Panc1 (cell line): Measurements from ENCODE around the gene FRYL. TPM values are rescaled to one million over a fixed set of nuclear protein-coding genes. Genes with fewer than 3 reads are reported as not detected.

Experiments
- ATAC-seq: fragments of 200-7000 bp; cut with Tn5 transposase; 2 replicates; pipeline ENCODE4 v1.9.1; 2020; ENCODE audit warnings: mild to moderate bottlenecking, moderate library complexity
- BruUV-seq: library from RNA; stranded (reverse); fragments of 400-500 nt; replicated peaks from 2 replicates; lab custom pipeline; 2021; lab: Mats Ljungman, UMichigan
- CTCF ChIA-PET: fragments of 300-600 bp; sonication (Branson Sonifier 250); formaldehyde crosslinking; loops from one replicate; lab custom pipeline; 2022; ENCODE audit warnings: antibody characterized with exemption; lab: Charles Lee
- POLR2A ChIA-PET: fragments of 300-600 bp; sonication (Branson Sonifier 250); formaldehyde crosslinking; loops from one replicate; lab custom pipeline; 2022; ENCODE audit warnings: antibody characterized with exemption; lab: Charles Lee
- DNase-seq: peaks from one replicate; pipeline ENCODE4 v3.0.0-alpha.2; 2010; ENCODE audit warnings: low read depth, low spot score
- H3K27ac ChIP-seq: 2 replicates; pipeline ENCODE4 v1.5.1; 2011; ENCODE audit warnings: mild to moderate bottlenecking, low read length, inconsistent platforms
- H3K27me3 ChIP-seq: fragments of 200-500 bp; sonication (Bioruptor generic); 2 replicates; pipeline ENCODE4 v1.6.0; 2014; ENCODE audit warnings: low read length, inconsistent platforms; ENCODE audit not compliant: control insufficient read depth, insufficient read depth
- H3K36me3 ChIP-seq: fragments of 200-500 bp; sonication (Bioruptor generic); 2 replicates; pipeline ENCODE4 v1.5.1; 2014; ENCODE audit warnings: inconsistent platforms, mild to moderate bottlenecking, low read length, moderate library complexity; ENCODE audit not compliant: control insufficient read depth, insufficient read depth
- H3K4me1 ChIP-seq: 2 replicates; pipeline ENCODE4 v1.5.1; 2011; ENCODE audit warnings: inconsistent platforms, mild to moderate bottlenecking, low read length, moderate library complexity; ENCODE audit not compliant: control insufficient read depth, insufficient read depth
- H3K4me3 ChIP-seq, 2 experiments: 2 replicates each; pipeline ENCODE4 v1.5.1; 2011 to 2012; ENCODE audit warnings: low read depth in 2 of 2, low read length in 2 of 2, mild to moderate bottlenecking in 2 of 2, inconsistent platforms in 1 of 2, moderate library complexity in 1 of 2
- H3K9me3 ChIP-seq: fragments of 200-500 bp; sonication (Bioruptor generic); 2 replicates; pipeline ENCODE4 v1.5.1; 2014; ENCODE audit warnings: low read depth, mild to moderate bottlenecking, inconsistent platforms, low read length, moderate library complexity; ENCODE audit not compliant: control insufficient read depth, insufficient read depth
- CTCF ChIP-seq: fragments of 450-650 bp; IDR thresholded peaks from 2 replicates; pipeline ENCODE4 v1.5.1; 2017; ENCODE audit warnings: mild to moderate bottlenecking
- POLR2AphosphoS5 ChIP-seq: IDR thresholded peaks from 2 replicates; pipeline ENCODE4 v1.6.1; 2012; ENCODE audit warnings: mild to moderate bottlenecking, low read depth, low read length, moderate library complexity
- SIN3A ChIP-seq: IDR thresholded peaks from 2 replicates; pipeline ENCODE4 v1.6.1; 2012; ENCODE audit warnings: low read depth, mild to moderate bottlenecking, low read length, moderate library complexity, borderline replicate concordance; ENCODE audit not compliant: insufficient read depth
- TCF7L2 ChIP-seq: IDR thresholded peaks from 2 replicates; pipeline ENCODE4 v1.6.1; 2011; ENCODE audit warnings: mild to moderate bottlenecking, low read depth, low read length, inconsistent platforms
- in situ Hi-C: cut with HindIII; loops from 2 replicates; pipeline ENCODE4 v1.10.0; 2016; ENCODE audit warnings: low sequenced_read_pairs, low pct_unique_long_range_greater_than_20kb
- intact Hi-C: fragments of 100-400 bp; cut with micrococcal nuclease; formaldehyde crosslinking; loops from one replicate; pipeline ENCODE4 v1.10.0; 2022; ENCODE audit not compliant: unreplicated experiment
- total RNA-seq: library from RNA; stranded (reverse); gene quantifications from one replicate; pipeline ENCODE4 v1.2.1, GENCODE V29; 2021; ENCODE audit not compliant: unreplicated experiment
- TF ChIP-seq, protein P1 (sequence below), 2 experiments: IDR thresholded peaks; 2 replicates each; pipeline ENCODE4 v1.6.1; 2011 to 2012; ENCODE audit warnings: low read depth in 2 of 2, control low read depth in 1 of 2, low read length in 1 of 2, mild to moderate bottlenecking in 1 of 2, moderate library complexity in 1 of 2; ENCODE audit not compliant: insufficient read depth in 1 of 2

Gene FRYL
- total RNA-seq, 1 experiment from 2014 or later = 47.5 TPM

GRCh38 chr4:48475770-48476169 lies 304.3 kb downstream of the FRYL start:
- H3K27me3 ChIP-seq = no peaks in the 10 kb centered on the region
- ChIA-PET POLR2A (no interaction called here), CTCF (no interaction called here)
- no TSS peak for BruUV-seq
- TF ChIP-seq TCF7L2 (no peak), POLR2AphosphoS5 (no peak)
- TF ChIP-seq, protein P1, sequence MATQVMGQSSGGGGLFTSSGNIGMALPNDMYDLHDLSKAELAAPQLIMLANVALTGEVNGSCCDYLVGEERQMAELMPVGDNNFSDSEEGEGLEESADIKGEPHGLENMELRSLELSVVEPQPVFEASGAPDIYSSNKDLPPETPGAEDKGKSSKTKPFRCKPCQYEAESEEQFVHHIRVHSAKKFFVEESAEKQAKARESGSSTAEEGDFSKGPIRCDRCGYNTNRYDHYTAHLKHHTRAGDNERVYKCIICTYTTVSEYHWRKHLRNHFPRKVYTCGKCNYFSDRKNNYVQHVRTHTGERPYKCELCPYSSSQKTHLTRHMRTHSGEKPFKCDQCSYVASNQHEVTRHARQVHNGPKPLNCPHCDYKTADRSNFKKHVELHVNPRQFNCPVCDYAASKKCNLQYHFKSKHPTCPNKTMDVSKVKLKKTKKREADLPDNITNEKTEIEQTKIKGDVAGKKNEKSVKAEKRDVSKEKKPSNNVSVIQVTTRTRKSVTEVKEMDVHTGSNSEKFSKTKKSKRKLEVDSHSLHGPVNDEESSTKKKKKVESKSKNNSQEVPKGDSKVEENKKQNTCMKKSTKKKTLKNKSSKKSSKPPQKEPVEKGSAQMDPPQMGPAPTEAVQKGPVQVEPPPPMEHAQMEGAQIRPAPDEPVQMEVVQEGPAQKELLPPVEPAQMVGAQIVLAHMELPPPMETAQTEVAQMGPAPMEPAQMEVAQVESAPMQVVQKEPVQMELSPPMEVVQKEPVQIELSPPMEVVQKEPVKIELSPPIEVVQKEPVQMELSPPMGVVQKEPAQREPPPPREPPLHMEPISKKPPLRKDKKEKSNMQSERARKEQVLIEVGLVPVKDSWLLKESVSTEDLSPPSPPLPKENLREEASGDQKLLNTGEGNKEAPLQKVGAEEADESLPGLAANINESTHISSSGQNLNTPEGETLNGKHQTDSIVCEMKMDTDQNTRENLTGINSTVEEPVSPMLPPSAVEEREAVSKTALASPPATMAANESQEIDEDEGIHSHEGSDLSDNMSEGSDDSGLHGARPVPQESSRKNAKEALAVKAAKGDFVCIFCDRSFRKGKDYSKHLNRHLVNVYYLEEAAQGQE (IDR thresholded peaks at IDR 0.05; ENCODE audit: insufficient read depth in 1 of 2, low read depth in 2 of 2, low read length in 1 of 2) = no peak
- ATAC-seq (no peak), DNase-seq (no peak)
- no peaks in the 10 kb centered on the region for H3K4me1 ChIP-seq
- no peak overlapping the region for H3K27ac ChIP-seq
- intact Hi-C loops = no loop called here
- H3K4me3 ChIP-seq = no peak overlapping the region
- H3K9me3 ChIP-seq = no peaks in the 10 kb centered on the region
- H3K36me3 ChIP-seq = no peaks in the 10 kb centered on the region
- in situ Hi-C loops = no loop called here

- BruUV-seq = no TSS peak
- no peaks in the 10 kb centered on the region for H3K27me3 ChIP-seq
- ChIA-PET CTCF (no interaction called here), POLR2A (no interaction called here)
- no peaks in the 10 kb centered on the region for H3K36me3 ChIP-seq
- H3K9me3 ChIP-seq = no peaks in the 10 kb centered on the region
- ATAC-seq = no peak
- TF ChIP-seq TCF7L2 (no peak), CTCF (no peak), POLR2AphosphoS5 (no peak)
- in situ Hi-C loops (no loop called here), intact Hi-C loops (no loop called here)
- no peaks in the 10 kb centered on the region for H3K4me1 ChIP-seq
- H3K27ac ChIP-seq = no peak overlapping the region
- no peak overlapping the region for H3K4me3 ChIP-seq
- DNase-seq = no peak
Observed at GRCh38 chr4:48472794-48473193, 307.3 kb downstream of the FRYL start.

DNA sequence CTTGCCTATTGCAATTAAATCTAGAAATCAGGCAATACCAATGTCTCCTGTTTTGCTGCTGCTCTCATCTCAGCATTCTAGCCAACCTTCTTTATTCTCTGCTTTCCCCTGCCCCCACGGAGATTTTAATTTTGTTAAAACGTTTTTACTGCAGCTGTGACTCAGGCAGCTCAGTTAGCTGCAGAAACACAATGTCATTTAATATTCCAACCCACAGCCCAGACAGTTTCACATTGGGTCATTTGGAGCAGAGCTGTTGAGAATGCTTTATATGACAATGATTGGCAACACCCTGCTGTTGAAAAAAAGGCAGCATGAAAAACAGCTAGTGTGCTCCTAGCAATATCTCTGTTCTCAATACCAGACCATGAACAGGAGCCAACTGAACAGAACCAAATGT lies 309.5 kb downstream of the FRYL start:
- in situ Hi-C loops (no loop called here), intact Hi-C loops (no loop called here)
- Histone ChIP-seq H3K9me3 (no peaks in the 10 kb centered on the region), H3K27ac (no peak overlapping the region), H3K27me3 (no peaks in the 10 kb centered on the region), H3K4me1 (no peaks in the 10 kb centered on the region), H3K36me3 (no peaks in the 10 kb centered on the region), H3K4me3 (no peak overlapping the region)
- ChIA-PET CTCF (no interaction called here), POLR2A (no interaction called here)
- no peak for TF ChIP-seq CTCF
- no peak for TF ChIP-seq POLR2AphosphoS5
- TF ChIP-seq, protein P1 (IDR thresholded peaks at IDR 0.05; ENCODE audit: insufficient read depth in 1 of 2, low read depth in 2 of 2, low read length in 1 of 2) = no peak
- no peak for TF ChIP-seq TCF7L2
- TF ChIP-seq SIN3A = no peak
- ATAC-seq (no peak), DNase-seq (no peak)
- no TSS peak for BruUV-seq
